RCC 7860 (cell line): ENCODE results near the gene SLC25A19.
A peak's percentile ranks its signal among the peaks of the same experiment; 100 is the strongest.

ENCODE experiments used
- DNase-seq: peaks from one replicate; pipeline ENCODE4 v3.0.0-alpha.2; 2015; ENCODE audit warnings: low spot score
- FAIRE-seq: peaks from 2 replicates; lab custom pipeline; 2012; peaks lifted over from hg19 to GRCh38; lab: Jason Lieb, UNC

SLC25A19 gene

DNA sequence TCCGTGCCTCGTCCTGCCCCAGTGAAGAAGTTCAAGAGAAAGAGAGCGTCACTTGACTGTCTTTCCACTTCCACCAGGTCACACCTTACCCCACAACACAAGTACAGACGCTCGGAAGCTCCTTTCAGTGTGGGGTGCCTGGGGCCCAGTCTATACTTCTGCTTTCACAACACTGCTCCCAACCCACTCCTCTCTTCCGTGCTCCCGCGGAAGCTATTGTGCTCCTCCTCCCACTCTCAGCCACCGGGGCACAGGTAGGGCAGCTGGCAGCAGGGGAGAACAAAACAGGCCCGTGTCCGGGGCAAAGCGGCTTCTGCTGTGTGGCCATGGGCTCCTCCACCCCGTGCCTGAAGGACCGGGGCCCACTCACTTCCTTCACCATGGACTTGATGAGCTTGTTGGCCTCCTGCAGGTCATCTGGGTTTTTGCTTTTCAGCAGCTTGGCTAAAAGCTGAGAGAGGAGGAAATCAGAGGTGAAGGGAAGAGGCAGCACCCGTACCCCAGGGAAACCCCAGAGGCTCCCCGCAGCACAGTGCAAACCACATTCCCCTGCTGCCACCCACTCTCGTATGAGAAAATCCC, 46.7 kb downstream of the SLC25A19 start:
- DNase-seq (no peak), FAIRE-seq (no peak)

DNA sequence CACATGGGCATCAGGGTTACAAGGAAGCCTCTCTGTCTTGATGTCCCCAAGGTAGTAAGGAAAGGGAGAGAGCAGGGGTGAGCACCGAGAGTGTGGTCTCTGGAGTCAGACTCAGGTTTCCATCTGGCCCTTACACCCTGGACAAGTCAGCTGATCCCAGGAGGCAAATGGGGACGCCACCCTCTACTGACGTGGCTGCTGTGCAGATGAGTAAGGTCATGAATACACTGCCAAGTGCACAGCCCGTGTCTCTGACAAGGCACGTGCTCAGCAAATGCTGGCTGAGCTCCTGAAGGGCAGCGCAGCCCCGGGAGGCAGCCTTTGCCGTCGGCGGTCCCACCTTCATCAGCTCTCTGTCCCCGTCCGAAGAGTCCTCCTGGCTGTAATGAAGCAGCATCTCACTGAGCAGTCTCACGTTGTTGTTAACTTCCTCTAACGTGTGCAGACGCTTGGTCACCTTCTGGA, 47.2 kb downstream of the SLC25A19 start:
- FAIRE-seq (no peak), DNase-seq (no peak)

DNA sequence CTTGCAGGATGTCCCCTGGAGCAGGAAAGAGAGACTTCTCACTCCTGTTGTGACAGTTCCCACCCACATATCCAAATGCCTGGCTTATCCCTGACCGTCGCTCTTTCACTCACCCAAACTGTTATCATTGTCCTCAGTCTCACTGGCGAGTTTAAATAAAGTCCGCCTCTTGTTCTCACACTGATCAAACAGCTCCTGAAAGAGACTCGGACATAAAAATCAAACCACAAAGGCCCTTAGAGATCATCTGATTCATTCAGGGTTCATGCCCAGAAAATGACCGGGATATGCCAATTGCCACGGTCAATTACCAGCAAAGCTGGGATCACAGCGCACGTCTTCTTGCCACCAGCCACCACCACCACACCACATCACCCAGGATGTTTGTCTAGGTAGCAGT, 47.7 kb downstream of the SLC25A19 start:
- no peak for DNase-seq
- FAIRE-seq = no peak

DNA sequence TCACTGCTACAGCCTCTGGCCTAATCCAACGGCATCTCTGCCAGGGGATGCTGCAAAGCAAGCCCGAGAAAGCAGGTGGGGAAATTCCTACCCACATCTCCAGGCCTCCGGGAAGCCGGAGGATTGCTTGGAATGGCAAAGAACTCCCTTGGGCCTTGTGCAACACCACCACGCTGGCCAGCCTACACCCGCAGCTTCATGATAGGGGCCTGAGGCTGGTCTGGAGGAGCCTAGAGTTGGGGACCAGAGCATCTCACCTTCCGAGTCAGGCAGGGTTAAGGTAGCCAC, 48.1 kb downstream of the SLC25A19 start:
- DNase-seq (no peak), FAIRE-seq (no peak)

DNA sequence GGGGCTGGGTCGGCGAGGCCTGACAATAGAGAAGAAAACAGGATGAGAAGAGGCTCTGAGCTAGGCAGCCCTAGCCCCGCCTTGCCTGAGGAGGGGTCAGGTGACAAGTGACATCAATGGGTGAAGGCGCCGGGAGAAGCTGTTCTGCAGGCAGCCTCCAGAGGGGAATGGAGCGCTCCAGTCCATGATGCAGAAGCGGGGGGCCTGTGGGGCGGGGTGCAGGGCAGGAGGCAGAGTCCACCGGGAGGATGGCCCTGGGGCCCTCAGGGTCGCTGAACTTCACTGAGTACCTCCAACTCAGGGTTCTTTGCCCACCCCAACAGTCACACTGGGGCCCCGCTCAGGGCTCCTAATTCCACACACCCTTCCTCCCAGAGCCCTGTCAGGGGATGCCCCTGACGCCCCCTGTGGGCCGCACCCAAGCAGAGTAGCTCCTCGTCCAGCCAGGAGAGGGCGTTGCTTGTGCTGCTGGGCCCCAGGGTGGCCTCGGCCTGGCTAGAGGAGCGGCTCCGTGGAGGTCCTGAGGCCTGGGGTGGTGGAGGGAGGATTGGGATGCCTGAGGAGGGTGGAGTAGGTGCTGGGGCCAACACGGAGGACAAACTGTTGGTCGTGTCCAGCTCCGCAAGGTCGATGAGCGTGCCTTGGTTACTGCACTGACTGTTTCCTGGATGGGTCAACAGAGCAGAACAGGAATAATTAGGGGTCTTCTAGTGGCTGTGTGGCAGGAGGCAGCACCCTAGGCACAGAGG, 48.7 kb downstream of the SLC25A19 start:
- no peak for DNase-seq
- FAIRE-seq = no peak

DNA sequence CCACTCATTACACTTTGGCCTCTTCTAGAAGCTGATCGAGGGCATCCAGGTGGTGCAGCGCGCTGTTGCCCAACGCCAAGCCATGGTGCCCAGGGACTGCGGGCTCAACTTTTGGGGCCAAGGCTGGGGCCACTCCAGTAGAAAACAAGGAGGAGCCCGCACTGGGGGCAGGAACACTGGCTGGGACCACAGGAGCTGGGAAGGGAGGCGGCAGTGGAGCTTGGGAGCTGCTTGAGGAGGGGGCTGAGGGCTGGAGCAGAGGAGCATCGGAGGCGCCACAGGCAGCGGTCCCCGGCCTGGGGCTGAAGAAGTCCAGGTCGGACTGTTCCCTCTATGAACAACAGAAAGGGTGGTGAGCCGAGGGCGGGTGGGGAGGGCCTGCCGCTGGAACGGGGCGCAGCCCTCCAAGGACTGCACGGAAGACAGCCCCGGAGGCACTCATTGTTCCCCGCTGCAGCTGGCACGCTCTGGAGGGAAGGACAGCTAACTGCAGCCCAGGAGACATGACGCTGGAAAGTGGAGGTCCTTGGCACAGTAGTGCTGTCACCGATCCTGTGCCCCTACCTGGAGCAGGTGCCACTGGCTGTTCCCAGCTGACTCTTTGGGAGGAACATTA, 49.3 kb downstream of the SLC25A19 start:
- DNase-seq (no peak), FAIRE-seq (no peak)

DNA sequence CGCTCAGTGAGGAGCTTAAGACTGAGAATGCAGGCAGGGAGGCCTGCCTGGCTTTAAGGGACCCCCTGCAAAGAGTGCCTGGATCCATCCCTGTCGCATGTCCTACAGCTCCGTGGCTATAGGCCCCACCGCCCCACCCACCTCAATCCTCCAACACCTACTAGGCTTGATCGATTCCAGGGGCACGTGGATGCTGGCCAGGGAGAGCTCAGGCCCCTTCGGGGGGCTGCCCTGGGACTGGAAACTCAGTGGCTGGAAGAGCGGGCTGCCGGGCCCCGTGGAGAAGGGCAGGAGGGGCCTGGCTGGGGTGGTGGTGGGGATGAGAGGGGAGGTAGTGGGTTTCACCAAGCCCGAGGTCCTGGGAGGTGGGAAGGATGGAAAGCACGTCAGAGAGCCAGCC, 50.0 kb downstream of the SLC25A19 start:
- DNase-seq (no peak), FAIRE-seq (no peak)

DNA sequence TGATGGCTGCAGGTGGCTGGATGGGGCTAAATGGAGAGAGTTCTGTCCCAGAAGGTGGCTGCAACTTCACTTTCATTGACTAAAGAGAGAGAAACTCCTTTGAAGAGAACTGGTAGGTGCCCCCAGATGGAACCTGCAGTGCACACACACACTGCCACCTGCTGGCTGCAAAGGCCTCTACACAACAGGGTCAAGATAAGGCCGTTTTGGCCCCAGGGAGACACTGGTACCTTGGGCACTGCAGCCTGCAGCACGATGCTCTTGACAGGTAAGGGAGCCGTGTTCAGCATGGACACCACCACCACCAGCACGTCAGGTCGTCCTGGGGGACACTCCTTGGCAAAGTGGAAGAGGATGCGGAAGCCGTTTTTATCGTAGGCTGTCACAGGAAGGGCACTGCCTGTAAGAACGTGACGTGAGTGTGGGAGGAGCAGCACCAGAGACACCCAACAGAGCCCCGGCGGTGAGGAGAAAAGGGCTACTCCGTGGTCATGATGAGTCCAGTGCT, 50.5 kb downstream of the SLC25A19 start:
- FAIRE-seq (no peak), DNase-seq (peak; percentile 65)

DNA sequence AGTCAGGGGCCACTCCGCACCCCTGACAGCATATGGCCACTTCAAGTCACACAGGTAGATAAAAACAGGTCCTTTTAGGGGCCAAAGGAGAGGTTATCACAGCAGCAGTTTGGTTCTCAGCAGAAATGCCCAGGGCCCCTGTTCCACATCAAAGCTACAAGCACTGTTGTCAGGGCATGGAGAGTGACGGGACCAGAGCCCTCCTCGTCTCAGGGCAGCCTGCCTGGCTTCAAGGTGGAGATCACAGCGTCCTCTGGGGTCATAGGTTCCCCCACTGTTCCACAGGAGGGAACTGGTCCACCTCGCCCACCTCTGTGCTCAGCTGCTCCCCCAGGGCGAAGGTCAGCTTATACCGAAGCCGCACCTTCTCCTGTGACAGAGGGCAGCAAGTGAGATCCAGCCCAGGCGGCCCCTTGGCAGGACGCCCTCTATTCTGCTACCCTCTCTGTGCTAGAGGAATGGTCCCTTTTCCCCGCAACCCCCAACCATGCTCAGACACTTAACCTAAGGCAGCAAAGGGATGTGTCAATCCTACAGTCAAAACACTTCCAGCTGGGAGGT, 51.1 kb downstream of the SLC25A19 start:
- DNase-seq (no peak), FAIRE-seq (no peak)

DNA sequence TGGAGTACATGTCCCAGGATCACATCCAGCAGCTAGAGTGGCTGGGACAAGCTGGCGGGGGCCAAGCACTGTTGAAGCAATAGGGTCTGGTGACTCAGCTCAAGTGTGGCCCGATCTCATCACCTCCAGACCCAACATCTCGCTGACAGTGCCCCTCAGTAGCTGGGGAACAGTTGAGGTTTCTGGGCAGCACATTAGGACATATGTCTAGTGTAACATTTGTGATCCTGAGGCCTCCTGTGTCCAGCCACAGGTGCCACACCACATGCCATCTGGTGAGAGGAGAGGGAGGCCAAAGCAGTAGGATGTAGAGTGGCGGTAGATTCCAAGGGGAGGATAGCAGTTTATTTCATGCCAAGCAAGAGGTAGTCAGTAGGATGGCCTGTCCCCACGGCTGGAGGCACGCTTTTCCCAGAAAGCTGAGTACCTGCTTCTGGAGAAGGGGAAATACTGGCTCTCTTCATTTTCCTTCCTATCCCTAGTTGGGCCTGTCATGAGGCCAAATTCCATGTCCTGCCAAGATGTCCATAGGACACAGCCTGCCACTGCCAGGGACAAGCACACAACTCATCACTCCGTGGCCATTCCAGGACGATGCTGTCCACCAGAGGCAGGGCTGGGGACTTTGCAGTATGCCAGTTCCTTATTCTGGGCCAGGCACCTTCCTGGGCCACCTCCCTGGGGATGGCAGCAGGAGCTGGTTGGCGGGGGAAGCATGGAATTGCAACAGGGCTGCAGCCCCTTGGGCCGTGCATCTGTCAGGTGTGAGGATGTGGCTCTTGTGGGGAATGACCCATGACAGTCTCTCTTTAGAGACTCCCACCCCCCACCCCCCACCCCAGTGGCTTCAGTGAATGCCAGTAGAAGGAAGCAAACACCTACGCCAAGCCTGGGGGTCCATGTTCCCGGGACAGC, 51.9 kb downstream of the SLC25A19 start:
- DNase-seq (no peak), FAIRE-seq (no peak)

DNA sequence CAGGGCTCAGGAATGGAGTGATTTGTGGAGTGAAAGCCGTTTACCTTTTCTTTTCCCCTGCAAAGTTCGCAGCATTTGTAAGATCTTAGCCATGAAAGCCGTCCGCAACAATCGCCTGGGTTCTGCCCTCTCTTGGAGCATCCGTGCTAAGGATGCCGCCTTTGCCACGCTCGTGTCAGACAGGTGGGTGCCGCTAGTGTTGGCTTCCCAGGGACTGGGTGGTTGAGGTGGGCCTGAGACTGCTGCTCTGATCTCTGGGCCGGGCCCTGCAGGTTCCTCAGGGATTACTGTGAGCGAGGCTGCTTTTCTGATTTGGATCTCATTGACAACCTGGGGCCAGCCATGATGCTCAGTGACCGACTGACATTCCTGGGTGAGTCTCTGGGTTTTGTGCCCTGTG, 56.4 kb downstream of the SLC25A19 start:
- DNase-seq (no peak), FAIRE-seq (no peak)

DNA sequence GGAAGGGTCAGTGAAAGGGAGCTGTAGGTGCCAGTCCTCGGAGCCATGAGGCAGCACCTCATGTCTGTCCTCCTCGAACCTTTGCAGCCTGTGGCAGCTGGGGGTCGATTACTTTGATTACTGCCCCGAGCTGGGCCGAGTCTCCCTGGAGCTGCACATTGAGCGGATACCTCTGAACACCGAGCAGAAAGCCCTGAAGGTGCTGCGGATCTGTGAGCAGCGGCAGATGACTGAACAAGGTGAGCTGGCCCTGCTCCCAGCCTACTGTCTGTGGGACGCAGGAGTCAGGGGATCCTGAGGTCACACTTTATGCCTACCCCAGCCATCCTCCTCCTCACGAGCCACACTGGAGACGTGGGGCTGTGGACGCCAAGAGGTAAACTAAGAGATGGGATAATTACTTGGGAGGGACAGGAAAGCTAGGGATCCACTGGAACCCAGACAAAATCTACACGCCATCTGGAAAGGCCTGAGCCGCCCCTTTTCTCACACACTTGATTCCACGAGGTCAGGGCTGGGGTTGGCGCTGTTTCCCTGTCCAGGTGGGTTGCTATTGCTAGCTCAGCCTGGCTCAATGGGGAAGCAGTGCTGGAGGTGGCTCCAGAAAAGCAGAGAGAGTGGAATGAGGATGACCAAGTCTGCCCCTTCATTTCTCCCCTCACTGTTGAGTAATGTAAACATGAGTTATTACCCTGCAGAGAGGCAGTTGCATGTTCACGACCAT, 57.3 kb downstream of the SLC25A19 start:
- DNase-seq (no peak), FAIRE-seq (no peak)

DNA sequence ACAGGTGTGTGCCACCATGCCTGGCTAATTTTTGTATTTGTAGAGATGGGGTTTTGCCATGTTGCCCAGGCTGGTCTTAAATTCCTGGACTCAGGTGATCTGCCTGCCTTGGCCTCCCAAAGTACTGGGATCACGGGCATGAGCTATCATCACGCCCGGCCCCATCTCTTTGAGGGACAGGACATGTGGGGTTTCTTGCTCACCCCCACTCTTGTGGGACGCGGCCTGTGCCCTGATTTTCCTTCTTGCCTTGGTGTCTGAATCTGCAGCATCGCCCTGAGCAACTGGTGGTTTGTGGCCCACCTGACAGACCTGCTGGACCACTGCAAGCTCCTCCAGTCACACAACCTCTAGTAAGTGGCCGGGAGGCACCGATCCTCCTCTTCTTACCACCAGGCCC, 58.2 kb downstream of the SLC25A19 start:
- no peak for DNase-seq
- FAIRE-seq = no peak

DNA sequence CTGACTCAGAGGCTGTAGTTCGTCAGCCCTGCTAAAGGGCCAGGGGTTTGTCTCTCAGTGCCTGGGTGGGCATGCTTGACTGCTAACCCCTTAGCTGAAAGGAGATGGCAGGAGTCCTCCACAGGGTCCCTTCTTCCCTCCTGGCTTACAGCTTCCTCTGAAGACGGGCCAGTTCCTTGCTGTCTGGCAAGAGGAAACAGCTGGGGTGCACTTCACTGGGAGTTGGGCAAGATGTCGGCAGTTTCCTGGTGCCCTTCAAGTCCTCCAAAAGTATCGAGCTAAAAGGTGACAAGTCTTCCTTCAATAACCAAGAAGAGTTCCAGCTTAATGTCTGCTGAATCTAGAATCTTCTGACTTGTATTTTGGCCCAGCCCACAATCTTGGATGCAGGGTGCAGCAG, 60.4 kb downstream of the SLC25A19 start:
- FAIRE-seq (no peak), DNase-seq (no peak)

DNA sequence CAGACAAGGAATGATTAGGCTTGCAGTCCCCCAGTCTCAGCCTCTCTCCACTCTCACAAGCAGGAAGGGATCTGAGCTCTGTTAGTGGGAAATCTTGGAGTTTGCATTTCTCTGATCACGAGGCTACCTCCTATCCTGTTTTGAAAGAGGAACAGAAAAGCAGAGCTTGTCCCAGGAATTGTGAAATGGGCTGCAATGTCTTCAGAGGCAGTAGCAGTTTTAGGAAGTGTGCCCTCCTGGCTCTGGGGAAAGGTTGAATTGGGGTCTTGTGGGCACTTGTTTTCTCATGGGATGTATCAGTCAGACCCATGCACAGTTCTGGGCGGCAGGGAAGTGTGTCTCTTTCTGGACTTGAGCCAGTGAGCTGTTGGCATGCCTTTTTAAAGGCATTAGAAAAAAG, 60.9 kb downstream of the SLC25A19 start:
- FAIRE-seq (no peak), DNase-seq (no peak)

DNA sequence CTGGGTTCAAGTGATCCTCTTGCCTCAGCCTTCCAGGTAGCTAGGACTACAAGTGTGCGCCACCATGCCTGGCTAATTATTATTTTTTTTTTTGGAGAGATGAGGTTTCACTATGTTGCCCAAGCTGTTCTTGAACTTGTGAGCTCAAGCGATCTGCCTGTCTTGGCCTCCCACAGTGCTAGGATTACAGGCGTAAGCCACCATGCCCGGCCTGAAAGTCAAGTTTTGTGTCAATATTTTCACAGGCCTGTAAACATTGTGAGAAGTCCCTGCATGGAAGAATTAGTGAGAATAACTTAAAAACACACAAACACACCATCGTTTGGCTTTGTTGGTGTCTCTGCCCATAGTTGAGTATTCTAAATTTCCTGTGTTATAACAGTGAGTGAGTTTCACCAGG, 61.5 kb downstream of the SLC25A19 start:
- FAIRE-seq (no peak), DNase-seq (no peak)

DNA sequence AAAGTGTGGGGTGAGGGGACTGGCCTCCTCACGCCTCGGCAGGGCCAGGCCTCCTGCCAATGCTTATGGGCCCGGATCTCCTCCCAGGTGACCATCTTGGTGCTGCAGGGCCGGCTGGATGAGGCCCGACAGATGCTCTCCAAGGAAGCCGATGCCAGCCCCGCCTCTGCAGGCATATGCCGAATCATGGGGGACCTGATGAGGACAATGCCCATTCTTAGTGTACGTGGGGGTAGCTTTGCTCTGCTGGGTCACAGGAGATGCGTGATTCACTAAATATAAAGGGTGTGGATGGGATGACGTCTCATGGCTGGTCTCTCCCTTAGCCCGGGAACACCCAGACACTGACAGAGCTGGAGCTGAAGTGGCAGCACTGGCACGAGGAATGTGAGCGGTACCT, 64.2 kb downstream of the SLC25A19 start:
- DNase-seq = no peak
- no peak for FAIRE-seq
